ENCODE data around the gene ATP6V0A1. TPM values are rescaled to one million over a fixed set of nuclear protein-coding genes. Genes with fewer than 3 reads are reported as not detected.

The ATP6V0A1 gene
- total and polyA plus RNA-seq, 7 experiments from 2014 or later, result 10.7 to 74.8 (median 17.4) TPM

DNA sequence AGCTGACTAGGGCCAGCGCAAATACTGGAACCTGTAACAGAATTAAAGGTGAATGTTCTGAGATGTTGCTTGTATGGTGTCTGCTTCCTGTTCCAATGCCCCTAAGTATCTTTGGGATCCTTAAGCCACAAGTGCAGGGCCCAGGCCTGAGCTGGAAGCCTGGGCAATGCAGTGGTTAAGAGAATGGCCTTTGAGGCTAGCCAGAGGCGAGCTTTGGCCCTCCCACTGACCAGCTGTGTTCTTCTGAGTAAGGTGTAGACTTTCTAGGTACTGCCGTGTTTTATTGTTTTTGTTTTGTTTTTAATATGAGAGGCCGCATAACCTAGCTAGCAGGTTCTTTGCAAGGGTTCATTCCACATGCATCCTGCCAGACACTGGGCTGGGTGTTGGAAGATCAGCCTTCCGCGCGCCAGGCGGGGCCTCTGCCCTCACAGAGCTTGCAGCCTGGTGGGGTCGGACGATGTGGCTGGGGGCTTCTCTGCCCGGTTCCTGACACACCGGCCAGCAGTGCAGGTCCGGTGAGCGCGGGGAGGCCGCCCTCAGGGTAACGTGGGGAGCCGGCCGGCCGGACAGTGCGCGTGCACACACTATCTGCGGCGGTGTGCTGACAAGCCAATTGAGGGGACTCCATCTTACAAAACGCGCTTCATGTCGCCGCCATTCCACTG, 107.7 kb downstream of the ATP6V0A1 start:
- ChIA-PET POLR2A (interaction anchor here (0.6 to 5.8 kb wide), 11 partner anchors 9 to 258 kb away, joined by 3 to 27 read pairs (median 5); partner anchors contain the start of genes BECN1, HSD17B1, NAGLU and PSMC3IP), CTCF (interaction anchor here (0.5 to 1.2 kb wide), 2 partner anchors 12 to 43 kb away, joined by 3 read pairs; partner anchors contain the start of genes RETREG3 and TUBG1)
- Mint-ChIP-seq H3K36me3 (peaks cover 0 to 28% (median 3%) of the 10 kb centered on the region in 5 donors), H3K4me1 (peaks cover 26 to 62% (median 50%) of the 10 kb centered on the region in 7 donors), H3K27me3 (peaks cover 0 to 3% (median 0%) of the 10 kb centered on the region in 5 donors), H3K4me3 (peak overlapping the region; percentile 80 to 98 (median 95)), H3K9me3 (peaks cover 0 to 4% (median 0%) of the 10 kb centered on the region in 11 donors), H3K27ac (peak overlapping the region; percentile 87 to 98 (median 95))
- intact Hi-C loops (cut with micrococcal nuclease), result loop anchor here in 1 of 2 donors (1.0 kb wide), 1 partner anchor 11 kb away; the partner anchor contains the start of gene PSMC3IP
- DNase-seq, result no peak
- Histone ChIP-seq H3K27ac (ENCODE audit: low read depth, low read length) (peak overlapping the region; percentile 92), H3K36me3 (ENCODE audit: control insufficient read depth in 2 of 3, insufficient read depth in 3 of 3, low read length in 3 of 3) (peaks cover 13 to 73% (median 30%) of the 10 kb centered on the region in 3 experiments), H3K4me3 (ENCODE audit: low read length) (peak overlapping the region; percentile 76), H3K4me1 (ENCODE audit: control insufficient read depth in 2 of 2, insufficient read depth in 2 of 2, low read length in 2 of 2) (peaks cover 30% of the 10 kb centered on the region in 2 donors), H3K27me3 (ENCODE audit: control insufficient read depth in 2 of 2, insufficient read depth in 2 of 2, low read length in 2 of 2) (no peaks in the 10 kb centered on the region), H3K9me3 (ENCODE audit: control insufficient read depth in 2 of 3, low read length in 3 of 3) (no peaks in the 10 kb centered on the region)
- ATAC-seq, result no peak

GRCh38 chr17:42566883-42567573, 108.3 kb downstream of the ATP6V0A1 start, which contains the start of gene MLX:
TSS of gene MLX (plus strand) at chr17:42567100. CDS start at chr17:42567125, 25 bp downstream.
- DNase-seq (peak; percentile 86 to 96 (median 90)), ATAC-seq (peak; percentile 80)
- H3K4me3 Mint-ChIP-seq, result peak within 1 kb of the TSS; percentile 80 to 98 (median 95)
- H3K4me1 Mint-ChIP-seq, result peaks cover 26 to 57% (median 45%) of the 10 kb centered on the region in 7 donors
- ChIA-PET POLR2A (interaction anchor here (0.5 to 5.8 kb wide), 14 partner anchors 10 to 551 kb away, joined by 3 to 27 read pairs (median 4); partner anchors contain the start of genes BECN1, HSD17B1, NAGLU and PSMC3IP), CTCF (interaction anchor here (1.2 to 2.3 kb wide), 2 partner anchors 11 to 42 kb away, joined by 3 to 9 read pairs; partner anchors contain the start of genes PSMC3IP, RETREG3 and TUBG1)
- H3K36me3 Mint-ChIP-seq, result peaks cover 0 to 27% (median 0%) of the 10 kb centered on the region in 5 donors
- no peaks in the 10 kb centered on the region for H3K27me3 Mint-ChIP-seq
- H3K4me3 ChIP-seq (ENCODE audit: low read length), result peak within 1 kb of the TSS; percentile 76
- H3K36me3 ChIP-seq (ENCODE audit: control insufficient read depth in 2 of 3, insufficient read depth in 3 of 3, low read length in 3 of 3), result peaks cover 20 to 79% (median 30%) of the 10 kb centered on the region in 3 experiments
- peaks cover 26 to 27% of the 10 kb centered on the region in 2 donors for H3K4me1 ChIP-seq (ENCODE audit: control insufficient read depth in 2 of 2, insufficient read depth in 2 of 2, low read length in 2 of 2)
- intact Hi-C loops (cut with micrococcal nuclease), result loop anchor here (1.0 kb wide), 1 partner anchor 10 kb away; the partner anchor contains the start of gene PSMC3IP (in 2 of the 2)
- no peaks in the 10 kb centered on the region for H3K9me3 ChIP-seq (ENCODE audit: control insufficient read depth in 2 of 3, low read length in 3 of 3)
- no peaks in the 10 kb centered on the region for H3K27me3 ChIP-seq (ENCODE audit: control insufficient read depth in 2 of 2, insufficient read depth in 2 of 2, low read length in 2 of 2)
- peaks cover 0 to under 1% (median 0%) of the 10 kb centered on the region in 11 donors for H3K9me3 Mint-ChIP-seq
- peak within 1 kb of the TSS; percentile 92 for H3K27ac ChIP-seq (ENCODE audit: low read depth, low read length)
- peak within 1 kb of the TSS; percentile 87 to 98 (median 95) for H3K27ac Mint-ChIP-seq

GRCh38 chr17:42568341-42569111, 109.8 kb downstream of the ATP6V0A1 start:
- DNase-seq (no peak), ATAC-seq (no peak)
- Mint-ChIP-seq H3K27me3 (no peaks in the 10 kb centered on the region), H3K36me3 (peaks cover 5 to 40% (median 9%) of the 10 kb centered on the region in 5 donors), H3K27ac (peak overlapping the region in 6 of 9 donors; percentile 9 to 96 (median 84)), H3K4me3 (peak overlapping the region; percentile 27 to 98 (median 94)), H3K4me1 (peaks cover 20 to 47% (median 38%) of the 10 kb centered on the region in 7 donors), H3K9me3 (no peaks in the 10 kb centered on the region)
- intact Hi-C loops (cut with micrococcal nuclease), result no loop called here
- H3K27ac ChIP-seq (ENCODE audit: low read depth, low read length), result peak overlapping the region; percentile 31
- peaks cover 23 to 85% (median 36%) of the 10 kb centered on the region in 3 experiments for H3K36me3 ChIP-seq (ENCODE audit: control insufficient read depth in 2 of 3, insufficient read depth in 3 of 3, low read length in 3 of 3)
- no peak overlapping the region for H3K4me3 ChIP-seq (ENCODE audit: low read length)
- ChIA-PET CTCF (interaction anchor here (0.7 to 2.3 kb wide), 3 partner anchors 9 to 256 kb away, joined by 3 to 9 read pairs (median 3); partner anchors contain the start of gene PSMC3IP), POLR2A (interaction anchor here (0.6 to 5.8 kb wide), 13 partner anchors 9 to 552 kb away, joined by 3 to 27 read pairs (median 4); partner anchors contain the start of genes DNAJC7, HSD17B1, NAGLU and PSMC3IP)
- H3K9me3 ChIP-seq (ENCODE audit: control insufficient read depth in 2 of 3, low read length in 3 of 3), result no peaks in the 10 kb centered on the region
- no peaks in the 10 kb centered on the region for H3K27me3 ChIP-seq (ENCODE audit: control insufficient read depth in 2 of 2, insufficient read depth in 2 of 2, low read length in 2 of 2)
- peaks cover 13 to 17% of the 10 kb centered on the region in 2 donors for H3K4me1 ChIP-seq (ENCODE audit: control insufficient read depth in 2 of 2, insufficient read depth in 2 of 2, low read length in 2 of 2)

DNA sequence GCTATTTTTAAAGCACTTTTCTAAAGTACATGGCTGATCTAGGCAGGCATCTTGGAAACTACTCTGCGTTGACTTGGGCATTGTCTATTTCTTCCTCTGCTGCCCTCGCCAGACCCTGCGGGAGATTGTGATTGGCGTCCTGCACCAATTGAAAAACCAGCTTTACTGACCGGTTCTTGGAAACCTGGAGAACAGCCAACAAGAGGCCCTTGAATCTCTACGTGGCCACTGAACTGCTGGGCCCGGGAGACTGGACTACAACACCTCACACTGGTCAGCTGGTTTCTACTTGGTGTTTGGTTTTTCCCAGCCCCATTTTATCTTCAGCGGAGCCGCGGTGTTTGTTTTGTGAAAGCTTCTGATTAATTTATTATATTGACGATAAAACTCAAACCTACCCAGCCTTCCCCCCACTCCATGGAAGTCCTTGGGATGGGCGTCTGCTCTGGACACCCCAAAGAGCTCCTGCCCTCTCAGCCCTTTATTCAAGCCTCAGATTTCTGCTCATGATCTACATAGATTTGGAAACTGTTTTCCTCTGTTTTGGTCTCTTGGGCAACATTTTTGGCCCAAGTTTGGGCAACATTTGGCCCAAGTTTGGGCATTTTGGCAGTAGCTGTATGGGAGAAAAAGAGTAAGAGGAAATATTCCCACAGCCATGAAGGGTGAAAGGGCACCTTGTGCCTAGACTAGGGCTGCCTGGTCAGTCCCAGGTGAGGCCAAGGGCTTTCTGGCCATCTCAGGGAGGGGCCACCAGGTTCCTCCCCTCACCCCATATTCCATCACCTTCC, 113.0 kb downstream of the ATP6V0A1 start:
- Mint-ChIP-seq H3K27me3 (no peaks in the 10 kb centered on the region), H3K4me1 (peaks cover 13 to 49% (median 32%) of the 10 kb centered on the region in 7 donors), H3K9me3 (no peaks in the 10 kb centered on the region), H3K27ac (no peak overlapping the region), H3K36me3 (peaks cover 7 to 45% (median 13%) of the 10 kb centered on the region in 5 donors), H3K4me3 (no peak overlapping the region)
- no peaks in the 10 kb centered on the region for H3K27me3 ChIP-seq (ENCODE audit: control insufficient read depth in 2 of 2, insufficient read depth in 2 of 2, low read length in 2 of 2)
- ChIA-PET POLR2A (interaction anchor here (1.6 kb wide), 1 partner anchor 10 kb away, joined by 4 read pairs; the partner anchor contains the start of gene COASY), CTCF (interaction anchor here (1.0 kb wide), 1 partner anchor 23 kb away, joined by 3 read pairs; no protein-coding TSS in a partner anchor)
- intact Hi-C loops (cut with micrococcal nuclease), result no loop called here
- peaks cover 7 to 10% of the 10 kb centered on the region in 2 donors for H3K4me1 ChIP-seq (ENCODE audit: control insufficient read depth in 2 of 2, insufficient read depth in 2 of 2, low read length in 2 of 2)
- H3K27ac ChIP-seq (ENCODE audit: low read depth, low read length), result no peak overlapping the region
- H3K9me3 ChIP-seq (ENCODE audit: control insufficient read depth in 2 of 3, low read length in 3 of 3), result no peaks in the 10 kb centered on the region
- peaks cover 21 to 75% (median 23%) of the 10 kb centered on the region in 3 experiments for H3K36me3 ChIP-seq (ENCODE audit: control insufficient read depth in 2 of 3, insufficient read depth in 3 of 3, low read length in 3 of 3)
- no peak overlapping the region for H3K4me3 ChIP-seq (ENCODE audit: low read length)
- DNase-seq (no peak), ATAC-seq (no peak)

Measured in naive thymus-derived CD4-positive, alpha-beta T cell (primary cell).